ENCODE data around the gene HNF1A. TPM values are rescaled to one million over a fixed set of nuclear protein-coding genes. Genes with fewer than 3 reads are reported as not detected.
A peak's percentile ranks its signal among the peaks of the same experiment; 100 is the strongest.

Gene HNF1A
- total and polyA plus RNA-seq, 2 of the 13 experiments (the other 11 are each of a cell fraction or from before 2014, with no cell fraction given), result 13.4 to 34.7 TPM

GRCh38 chr12:121025442-121026226 is 47.3 kb downstream of the HNF1A start (continued):
- 0 out of 2 replicates have a peak, but pooled peaks have one; percentile 23 for TF ChIP-seq REPIN1 (CRISPR knock-in tag; IDR thresholded peaks at IDR 0.05; ENCODE audit: borderline replicate concordance, low read depth)
- TF ChIP-seq ZNF138 (CRISPR knock-in tag; IDR thresholded peaks at IDR 0.05; ENCODE audit: low read depth), result no peak
- no peak for TF ChIP-seq TRIM22 (IDR thresholded peaks at IDR 0.05)
- TF ChIP-seq TCF7 (IDR thresholded peaks at IDR 0.05; ENCODE audit: low read depth), result peak; percentile 31; the same call in 1 of the 2 replicates
- TF ChIP-seq HMG20B (CRISPR knock-in tag; conservative IDR thresholded peaks at IDR 0.05), result no peak
- no peak for TF ChIP-seq FOXJ3 (CRISPR knock-in tag; IDR thresholded peaks at IDR 0.05; ENCODE audit: borderline replicate concordance)
- TF ChIP-seq MTERF4 (CRISPR knock-in tag; IDR thresholded peaks at IDR 0.05), result no peak
- TF ChIP-seq ZNF720 (CRISPR knock-in tag; IDR thresholded peaks at IDR 0.05), result no peak
- 0 out of 2 replicates have a peak, but pooled peaks have one; percentile 62 for TF ChIP-seq ZNF670 (CRISPR knock-in tag; IDR thresholded peaks at IDR 0.05; ENCODE audit: borderline replicate concordance)
- peak; percentile 51 for TF ChIP-seq NR2F6 (IDR thresholded peaks at IDR 0.05)
- TF ChIP-seq NR2F6 (CRISPR knock-in tag; IDR thresholded peaks at IDR 0.05), result no peak
- TF ChIP-seq RARG (CRISPR knock-in tag; IDR thresholded peaks at IDR 0.05; ENCODE audit: low read depth), result no peak
- no peak for TF ChIP-seq HMGXB4 (CRISPR knock-in tag; IDR thresholded peaks at IDR 0.05; ENCODE audit: borderline replicate concordance in 1 of 2, low read depth in 1 of 2)
- TF ChIP-seq ZNF33B (CRISPR knock-in tag; IDR thresholded peaks at IDR 0.05), result no peak
- 0 out of 2 replicates have a peak, but pooled peaks have one; percentile 26 for TF ChIP-seq ZSCAN30 (CRISPR knock-in tag; IDR thresholded peaks at IDR 0.05)
- TF ChIP-seq, protein P1, sequence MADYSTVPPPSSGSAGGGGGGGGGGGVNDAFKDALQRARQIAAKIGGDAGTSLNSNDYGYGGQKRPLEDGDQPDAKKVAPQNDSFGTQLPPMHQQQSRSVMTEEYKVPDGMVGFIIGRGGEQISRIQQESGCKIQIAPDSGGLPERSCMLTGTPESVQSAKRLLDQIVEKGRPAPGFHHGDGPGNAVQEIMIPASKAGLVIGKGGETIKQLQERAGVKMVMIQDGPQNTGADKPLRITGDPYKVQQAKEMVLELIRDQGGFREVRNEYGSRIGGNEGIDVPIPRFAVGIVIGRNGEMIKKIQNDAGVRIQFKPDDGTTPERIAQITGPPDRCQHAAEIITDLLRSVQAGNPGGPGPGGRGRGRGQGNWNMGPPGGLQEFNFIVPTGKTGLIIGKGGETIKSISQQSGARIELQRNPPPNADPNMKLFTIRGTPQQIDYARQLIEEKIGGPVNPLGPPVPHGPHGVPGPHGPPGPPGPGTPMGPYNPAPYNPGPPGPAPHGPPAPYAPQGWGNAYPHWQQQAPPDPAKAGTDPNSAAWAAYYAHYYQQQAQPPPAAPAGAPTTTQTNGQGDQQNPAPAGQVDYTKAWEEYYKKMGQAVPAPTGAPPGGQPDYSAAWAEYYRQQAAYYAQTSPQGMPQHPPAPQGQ (CRISPR knock-in tag; IDR thresholded peaks at IDR 0.05; ENCODE audit: borderline replicate concordance), result no peak
- no peak for TF ChIP-seq HMGA1 (CRISPR knock-in tag; conservative IDR thresholded peaks at IDR 0.05)
- no peak for TF ChIP-seq NFAT5 (CRISPR knock-in tag; IDR thresholded peaks at IDR 0.05)

All from HepG2 (cell line).